ENCODE data around the gene RGS6.

The RGS6 gene

GRCh38 chr14:71943695-71944018 lies 11.4 kb downstream of the RGS6 start:
- DNase-seq (ENCODE audit: low spot score) (no peak), FAIRE-seq (peak; percentile 30)

GRCh38 chr14:71947947-71948500 lies 15.8 kb downstream of the RGS6 start:
- FAIRE-seq (peak; percentile 67), DNase-seq (ENCODE audit: low spot score) (no peak)

GRCh38 chr14:71952381-71953363 lies 20.4 kb downstream of the RGS6 start:
- DNase-seq (ENCODE audit: low spot score) (peak; percentile 40), FAIRE-seq (no peak)

- DNase-seq (ENCODE audit: low spot score) (no peak), FAIRE-seq (peak; percentile 77)
These were observed 24.8 kb downstream of the RGS6 start for GRCh38 chr14:71956920-71957563.

GRCh38 chr14:71959055-71959454 lies 26.8 kb downstream of the RGS6 start:
- peak; percentile 72 for FAIRE-seq
- DNase-seq (ENCODE audit: low spot score): no peak

GRCh38 chr14:71960494-71961353 lies 28.5 kb downstream of the RGS6 start:
- peak; percentile 79 for FAIRE-seq
- DNase-seq (ENCODE audit: low spot score): peak; percentile 28

- FAIRE-seq (no peak), DNase-seq (ENCODE audit: low spot score) (no peak)
These were observed 29.7 kb downstream of the RGS6 start for GRCh38 chr14:71961972-71962371.

- DNase-seq (ENCODE audit: low spot score): no peak
- FAIRE-seq: no peak
These were observed 32.5 kb downstream of the RGS6 start for GRCh38 chr14:71964716-71965115.

GRCh38 chr14:71966528-71966927 lies 34.3 kb downstream of the RGS6 start:
- no peak for FAIRE-seq

GRCh38 chr14:71967704-71968103 lies 35.5 kb downstream of the RGS6 start:
- no peak for FAIRE-seq
- DNase-seq (ENCODE audit: low spot score): no peak

More at GRCh38 chr14:71966528-71966927, 34.3 kb downstream of the RGS6 start:
- DNase-seq (ENCODE audit: low spot score): no peak

- FAIRE-seq (peak; percentile 79), DNase-seq (ENCODE audit: low spot score) (no peak)
These were observed 38.0 kb downstream of the RGS6 start for GRCh38 chr14:71970272-71970671.

- FAIRE-seq (no peak), DNase-seq (ENCODE audit: low spot score) (no peak)
These were observed 53.4 kb downstream of the RGS6 start for GRCh38 chr14:71985538-71986189.

- FAIRE-seq (peak; percentile 46), DNase-seq (ENCODE audit: low spot score) (no peak)
These were observed 56.2 kb downstream of the RGS6 start for GRCh38 chr14:71988476-71988875.

GRCh38 chr14:71988939-71989338 lies 56.7 kb downstream of the RGS6 start:
- DNase-seq (ENCODE audit: low spot score): no peak
- FAIRE-seq: peak; percentile 79

GRCh38 chr14:71994416-71994815 lies 62.2 kb downstream of the RGS6 start:
- DNase-seq (ENCODE audit: low spot score): no peak
- no peak for FAIRE-seq

GRCh38 chr14:71995741-71996140 lies 63.5 kb downstream of the RGS6 start:
- no peak for DNase-seq (ENCODE audit: low spot score)
- no peak for FAIRE-seq

- no peak for DNase-seq (ENCODE audit: low spot score)
- peak; percentile 94 for FAIRE-seq
These were observed 64.4 kb downstream of the RGS6 start for GRCh38 chr14:71996610-71997009.

- DNase-seq (ENCODE audit: low spot score): no peak
- no peak for FAIRE-seq
These were observed 68.7 kb downstream of the RGS6 start for GRCh38 chr14:72000907-72001306.

- no peak for DNase-seq (ENCODE audit: low spot score)
- no peak for FAIRE-seq
These were observed 70.5 kb downstream of the RGS6 start for GRCh38 chr14:72002731-72003130.

- DNase-seq (ENCODE audit: low spot score): no peak
- no peak for FAIRE-seq
These were observed 76.4 kb downstream of the RGS6 start for GRCh38 chr14:72008666-72009065.

GRCh38 chr14:72010474-72010873 lies 78.2 kb downstream of the RGS6 start:
- DNase-seq (ENCODE audit: low spot score) (no peak), FAIRE-seq (no peak)
